GM23338 (cell line): ENCODE data around the gene RGL3. TPM values are rescaled to one million over a fixed set of nuclear protein-coding genes. Genes with fewer than 3 reads are reported as not detected.
A peak's percentile ranks its signal among the peaks of the same experiment; 100 is the strongest.

Experiments
- ATAC-seq: fragments of 200-7000 bp; cut with Tn5 transposase; 3 replicates; pipeline ENCODE4 v1.9.1; 2020
- DNase-seq: peaks from one replicate; pipeline ENCODE4 v3.0.0-alpha.2; 2015; ENCODE audit warnings: low spot score
- H2AFZ ChIP-seq: fragments of 200-600 bp; sonication (generic); 2 replicates; pipeline ENCODE4 v1.8.0; 2016; ENCODE audit warnings: antibody characterized with exemption, mild to moderate bottlenecking, moderate library complexity
- H3F3A ChIP-seq: fragments of 200-600 bp; sonication (generic); replicated peaks from 2 replicates; pipeline ENCODE4 v1.8.0; 2017; ENCODE audit warnings: antibody characterized with exemption, mixed run types, low read depth
- H3K27ac ChIP-seq: fragments of 200-600 bp; sonication (generic); 2 replicates; pipeline ENCODE4 v1.6.1; 2016; ENCODE audit warnings: low read depth
- H3K27me3 ChIP-seq: fragments of 200-600 bp; sonication (generic); 2 replicates; pipeline ENCODE4 v1.8.0; 2016; ENCODE audit warnings: mild to moderate bottlenecking, mixed run types, moderate library complexity; ENCODE audit not compliant: insufficient read depth
- H3K36me3 ChIP-seq: fragments of 200-600 bp; sonication (generic); 2 replicates; pipeline ENCODE4 v1.8.0; 2016; ENCODE audit warnings: mild to moderate bottlenecking; ENCODE audit not compliant: insufficient read depth
- H3K4me1 ChIP-seq: fragments of 200-600 bp; sonication (generic); 2 replicates; pipeline ENCODE4 v1.8.0; 2016; ENCODE audit warnings: mild to moderate bottlenecking, moderate library complexity; ENCODE audit not compliant: insufficient read depth
- H3K4me2 ChIP-seq: fragments of 200-600 bp; sonication (generic); 2 replicates; pipeline ENCODE4 v1.7.1; 2017; ENCODE audit warnings: mixed run types
- H3K4me3 ChIP-seq: fragments of 200-600 bp; sonication (generic); 2 replicates; pipeline ENCODE4 v1.6.1; 2016; ENCODE audit warnings: mixed run types
- H3K79me2 ChIP-seq: fragments of 200-600 bp; sonication (generic); replicated peaks from 2 replicates; pipeline ENCODE4 v1.8.0; 2017; ENCODE audit warnings: mild to moderate bottlenecking; ENCODE audit not compliant: insufficient read depth
- H3K9me2 ChIP-seq: fragments of 200-600 bp; sonication (generic); 2 replicates; pipeline ENCODE4 v1.8.0; 2017; ENCODE audit not compliant: insufficient read depth
- H4K20me1 ChIP-seq: fragments of 200-600 bp; sonication (generic); replicated peaks from 2 replicates; pipeline ENCODE4 v1.8.0; 2017; ENCODE audit warnings: mild to moderate bottlenecking; ENCODE audit not compliant: insufficient read depth
- H3K27ac Mint-ChIP-seq: 2 replicates; pipeline ENCODE4 v1.8.0; 2020; ENCODE audit warnings: inconsistent platforms, mild to moderate bottlenecking, moderate library complexity, mixed read lengths
- H3K27me3 Mint-ChIP-seq: 3 replicates; pipeline ENCODE4 v1.8.0; 2022; ENCODE audit warnings: low read depth, mild to moderate bottlenecking, moderate library complexity, mixed read lengths, inconsistent platforms; ENCODE audit not compliant: insufficient read depth, poor library complexity
- H3K36me3 Mint-ChIP-seq: 3 replicates; pipeline ENCODE4 v1.8.0; 2021; ENCODE audit warnings: low read depth, mild to moderate bottlenecking, inconsistent platforms, moderate library complexity, mixed read lengths
- H3K4me1 Mint-ChIP-seq: 3 replicates; pipeline ENCODE4 v1.8.0; 2020; ENCODE audit warnings: mild to moderate bottlenecking, inconsistent platforms, mixed read lengths
- H3K4me3 Mint-ChIP-seq: 3 replicates; pipeline ENCODE4 v1.8.0; 2021; ENCODE audit warnings: moderate library complexity, mild to moderate bottlenecking, inconsistent platforms, mixed read lengths
- H3K9me3 Mint-ChIP-seq: 3 replicates; pipeline ENCODE4 v1.8.0; 2020; ENCODE audit warnings: moderate library complexity, mild to moderate bottlenecking, inconsistent platforms, mixed read lengths
- NANOG ChIP-seq: IDR thresholded peaks from 2 replicates; pipeline ENCODE4 v1.6.1; 2016; ENCODE audit warnings: antibody characterized with exemption, borderline replicate concordance
- polyA plus RNA-seq: library from polyadenylated mRNA; unstranded; fragments of >200 nt; fragmentation: Nextera tagmentation; extraction: Ambion mirVana; gene quantifications from 2 replicates; pipeline ENCODE4 v1.2.1, GENCODE V29; 2016
- total RNA-seq: library from RNA; depleted of rRNA; stranded (reverse); fragments of >200 nt; shearing (Covaris generic); gene quantifications from 2 replicates; pipeline ENCODE4 v1.2.3, GENCODE V29; 2014
- TF ChIP-seq, protein P1 (sequence below): fragments of 250-450 bp; sonication (Bioruptor Pico); IDR thresholded peaks from 2 replicates; pipeline ENCODE4 v1.5.0; 2020; ENCODE audit warnings: mild to moderate bottlenecking, moderate library complexity
- TF ChIP-seq, protein P2 (sequence below), 2 experiments: fragments of 200-600 bp in 1 of 2; sonication (generic) in 1 of 2; conservative IDR thresholded peaks; 2 replicates each; pipeline versions ENCODE4 v1.5.1 to v1.6.1; 2016 to 2017; ENCODE audit warnings: antibody characterized with exemption in 2 of 2, low read depth in 2 of 2, mild to moderate bottlenecking in 2 of 2, moderate library complexity in 1 of 2

RGL3 gene
- total and polyA plus RNA-seq, 2 experiments from 2014 or later: 48.8 to 49.4 TPM

DNA sequence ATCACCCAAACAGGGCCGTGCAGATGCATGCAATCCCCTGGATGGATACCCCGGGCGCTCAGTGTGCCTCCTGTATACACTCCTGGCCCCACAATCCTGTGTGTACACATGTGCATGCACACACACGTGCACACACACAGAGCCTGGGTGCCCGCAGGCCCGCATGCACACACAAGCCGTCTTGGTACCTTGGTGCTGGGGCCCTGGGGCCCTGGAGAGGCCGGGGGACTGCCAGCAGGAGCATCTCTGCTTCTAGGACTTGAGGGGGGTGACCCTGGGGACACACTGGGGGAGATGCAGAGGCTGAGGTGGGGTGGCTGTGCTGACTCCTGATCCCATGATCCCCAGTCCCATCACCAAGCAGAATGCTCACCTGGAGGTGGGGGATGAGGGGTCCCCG is 19.4 kb downstream of the RGL3 start (continued):
- TF ChIP-seq, protein P1, sequence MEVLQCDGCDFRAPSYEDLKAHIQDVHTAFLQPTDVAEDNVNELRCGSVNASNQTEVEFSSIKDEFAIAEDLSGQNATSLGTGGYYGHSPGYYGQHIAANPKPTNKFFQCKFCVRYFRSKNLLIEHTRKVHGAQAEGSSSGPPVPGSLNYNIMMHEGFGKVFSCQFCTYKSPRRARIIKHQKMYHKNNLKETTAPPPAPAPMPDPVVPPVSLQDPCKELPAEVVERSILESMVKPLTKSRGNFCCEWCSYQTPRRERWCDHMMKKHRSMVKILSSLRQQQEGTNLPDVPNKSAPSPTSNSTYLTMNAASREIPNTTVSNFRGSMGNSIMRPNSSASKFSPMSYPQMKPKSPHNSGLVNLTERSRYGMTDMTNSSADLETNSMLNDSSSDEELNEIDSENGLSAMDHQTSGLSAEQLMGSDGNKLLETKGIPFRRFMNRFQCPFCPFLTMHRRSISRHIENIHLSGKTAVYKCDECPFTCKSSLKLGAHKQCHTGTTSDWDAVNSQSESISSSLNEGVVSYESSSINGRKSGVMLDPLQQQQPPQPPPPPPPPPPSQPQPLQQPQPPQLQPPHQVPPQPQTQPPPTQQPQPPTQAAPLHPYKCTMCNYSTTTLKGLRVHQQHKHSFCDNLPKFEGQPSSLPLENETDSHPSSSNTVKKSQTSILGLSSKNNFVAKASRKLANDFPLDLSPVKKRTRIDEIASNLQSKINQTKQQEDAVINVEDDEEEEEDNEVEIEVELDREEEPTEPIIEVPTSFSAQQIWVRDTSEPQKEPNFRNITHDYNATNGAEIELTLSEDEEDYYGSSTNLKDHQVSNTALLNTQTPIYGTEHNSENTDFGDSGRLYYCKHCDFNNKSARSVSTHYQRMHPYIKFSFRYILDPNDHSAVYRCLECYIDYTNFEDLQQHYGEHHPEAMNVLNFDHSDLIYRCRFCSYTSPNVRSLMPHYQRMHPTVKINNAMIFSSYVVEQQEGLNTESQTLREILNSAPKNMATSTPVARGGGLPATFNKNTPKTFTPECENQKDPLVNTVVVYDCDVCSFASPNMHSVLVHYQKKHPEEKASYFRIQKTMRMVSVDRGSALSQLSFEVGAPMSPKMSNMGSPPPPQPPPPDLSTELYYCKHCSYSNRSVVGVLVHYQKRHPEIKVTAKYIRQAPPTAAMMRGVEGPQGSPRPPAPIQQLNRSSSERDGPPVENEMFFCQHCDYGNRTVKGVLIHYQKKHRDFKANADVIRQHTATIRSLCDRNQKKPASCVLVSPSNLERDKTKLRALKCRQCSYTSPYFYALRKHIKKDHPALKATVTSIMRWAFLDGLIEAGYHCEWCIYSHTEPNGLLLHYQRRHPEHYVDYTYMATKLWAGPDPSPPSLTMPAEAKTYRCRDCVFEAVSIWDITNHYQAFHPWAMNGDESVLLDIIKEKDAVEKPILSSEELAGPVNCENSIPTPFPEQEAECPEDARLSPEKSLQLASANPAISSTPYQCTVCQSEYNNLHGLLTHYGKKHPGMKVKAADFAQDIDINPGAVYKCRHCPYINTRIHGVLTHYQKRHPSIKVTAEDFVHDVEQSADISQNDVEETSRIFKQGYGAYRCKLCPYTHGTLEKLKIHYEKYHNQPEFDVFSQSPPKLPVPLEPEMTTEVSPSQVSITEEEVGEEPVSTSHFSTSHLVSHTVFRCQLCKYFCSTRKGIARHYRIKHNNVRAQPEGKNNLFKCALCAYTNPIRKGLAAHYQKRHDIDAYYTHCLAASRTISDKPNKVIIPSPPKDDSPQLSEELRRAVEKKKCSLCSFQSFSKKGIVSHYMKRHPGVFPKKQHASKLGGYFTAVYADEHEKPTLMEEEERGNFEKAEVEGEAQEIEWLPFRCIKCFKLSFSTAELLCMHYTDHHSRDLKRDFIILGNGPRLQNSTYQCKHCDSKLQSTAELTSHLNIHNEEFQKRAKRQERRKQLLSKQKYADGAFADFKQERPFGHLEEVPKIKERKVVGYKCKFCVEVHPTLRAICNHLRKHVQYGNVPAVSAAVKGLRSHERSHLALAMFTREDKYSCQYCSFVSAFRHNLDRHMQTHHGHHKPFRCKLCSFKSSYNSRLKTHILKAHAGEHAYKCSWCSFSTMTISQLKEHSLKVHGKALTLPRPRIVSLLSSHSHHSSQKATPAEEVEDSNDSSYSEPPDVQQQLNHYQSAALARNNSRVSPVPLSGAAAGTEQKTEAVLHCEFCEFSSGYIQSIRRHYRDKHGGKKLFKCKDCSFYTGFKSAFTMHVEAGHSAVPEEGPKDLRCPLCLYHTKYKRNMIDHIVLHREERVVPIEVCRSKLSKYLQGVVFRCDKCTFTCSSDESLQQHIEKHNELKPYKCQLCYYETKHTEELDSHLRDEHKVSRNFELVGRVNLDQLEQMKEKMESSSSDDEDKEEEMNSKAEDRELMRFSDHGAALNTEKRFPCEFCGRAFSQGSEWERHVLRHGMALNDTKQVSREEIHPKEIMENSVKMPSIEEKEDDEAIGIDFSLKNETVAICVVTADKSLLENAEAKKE: no peak

DNA sequence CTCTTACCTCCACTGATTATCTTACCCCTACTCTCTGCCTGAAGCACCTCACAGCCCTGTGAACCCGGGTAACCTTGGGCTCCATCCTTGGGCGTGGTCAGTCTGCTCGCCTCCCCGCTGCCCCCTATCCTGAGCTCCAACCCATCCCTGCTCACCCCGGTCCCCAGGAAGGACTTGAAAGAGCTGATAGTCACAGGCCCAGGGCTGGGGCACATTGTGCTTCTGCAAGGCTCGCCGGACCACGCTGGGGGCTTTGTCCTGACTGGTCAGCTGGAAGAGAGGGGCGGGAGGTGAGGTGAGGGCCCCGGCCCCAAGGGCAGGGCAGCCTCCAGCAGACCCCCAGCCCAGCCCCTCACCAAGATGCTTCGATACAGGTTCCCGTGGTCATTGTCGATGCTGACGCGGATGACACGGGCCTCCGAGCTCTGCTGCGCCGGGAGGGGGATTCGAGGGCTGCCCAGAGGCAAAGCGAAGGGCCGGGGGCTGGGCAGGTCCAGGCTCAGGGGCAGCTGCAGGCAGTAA is 22.0 kb downstream of the RGL3 start:
- Histone ChIP-seq H2AFZ (no peak overlapping the region), H3K79me2 (no peaks in the 10 kb centered on the region), H3K9me2 (no peaks in the 10 kb centered on the region), H3F3A (0 out of 2 replicates have a peak, but pooled peaks cover 5% of the 10 kb centered on the region), H3K27ac (no peak overlapping the region), H3K4me1 (0 out of 2 replicates have a peak, but pooled peaks cover 6% of the 10 kb centered on the region), H3K4me3 (no peak overlapping the region), H3K4me2 (no peak overlapping the region), H3K27me3 (no peaks in the 10 kb centered on the region), H4K20me1 (no peaks in the 10 kb centered on the region), H3K36me3 (no peaks in the 10 kb centered on the region; the same call in 1 of the 2 replicates)
- TF ChIP-seq, protein P2, sequence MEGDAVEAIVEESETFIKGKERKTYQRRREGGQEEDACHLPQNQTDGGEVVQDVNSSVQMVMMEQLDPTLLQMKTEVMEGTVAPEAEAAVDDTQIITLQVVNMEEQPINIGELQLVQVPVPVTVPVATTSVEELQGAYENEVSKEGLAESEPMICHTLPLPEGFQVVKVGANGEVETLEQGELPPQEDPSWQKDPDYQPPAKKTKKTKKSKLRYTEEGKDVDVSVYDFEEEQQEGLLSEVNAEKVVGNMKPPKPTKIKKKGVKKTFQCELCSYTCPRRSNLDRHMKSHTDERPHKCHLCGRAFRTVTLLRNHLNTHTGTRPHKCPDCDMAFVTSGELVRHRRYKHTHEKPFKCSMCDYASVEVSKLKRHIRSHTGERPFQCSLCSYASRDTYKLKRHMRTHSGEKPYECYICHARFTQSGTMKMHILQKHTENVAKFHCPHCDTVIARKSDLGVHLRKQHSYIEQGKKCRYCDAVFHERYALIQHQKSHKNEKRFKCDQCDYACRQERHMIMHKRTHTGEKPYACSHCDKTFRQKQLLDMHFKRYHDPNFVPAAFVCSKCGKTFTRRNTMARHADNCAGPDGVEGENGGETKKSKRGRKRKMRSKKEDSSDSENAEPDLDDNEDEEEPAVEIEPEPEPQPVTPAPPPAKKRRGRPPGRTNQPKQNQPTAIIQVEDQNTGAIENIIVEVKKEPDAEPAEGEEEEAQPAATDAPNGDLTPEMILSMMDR (conservative IDR thresholded peaks at IDR 0.05; ENCODE audit: low read depth in 2 of 2): 0 out of 4 replicates have a peak, but pooled peaks of 1 of the 2 experiments have one; percentile 6
- TF ChIP-seq NANOG: no peak
- ATAC-seq (no peak), DNase-seq (no peak)
- Mint-ChIP-seq H3K4me3 (no peak overlapping the region), H3K27me3 (peaks cover 11% of the 10 kb centered on the region), H3K27ac (no peak overlapping the region), H3K4me1 (peaks cover 5% of the 10 kb centered on the region), H3K9me3 (0 out of 3 replicates have a peak, but pooled peaks cover 2% of the 10 kb centered on the region), H3K36me3 (peaks cover 44% of the 10 kb centered on the region)
